Psoas muscle (tissue), 8 donors: Measurements from ENCODE around the gene SPRED1. TPM values are rescaled to one million over a fixed set of nuclear protein-coding genes. Genes with fewer than 3 reads are reported as not detected.
"Not testable (repeated sequence)": the region's sequence is repeated elsewhere in the genome, so short reads cannot be mapped to it uniquely, and the experiment has no call there.

Experiments
- ATAC-seq, 4 donors: fragments of 200-7000 bp; cut with Tn5 transposase; one replicate each; pipeline ENCODE4 v1.9.1; 2020; ENCODE audit warnings: moderate library complexity in 3 of 4, mild to moderate bottlenecking in 2 of 4
- DNase-seq, 2 donors: peaks; one replicate each; pipeline ENCODE4 v3.0.0-alpha.2; 2020
- H3K27ac ChIP-seq: fragments of 200-600 bp; one replicate; pipeline ENCODE4 v1.8.0; 2022
- H3K27me3 ChIP-seq, 3 donors: fragments of 200-600 bp in 1 of 3; one replicate each; pipeline versions ENCODE4 v1.6.1 to v1.8.0; 2013 to 2022; ENCODE audit warnings: low read length in 2 of 3, mild to moderate bottlenecking in 2 of 3, moderate library complexity in 1 of 3; ENCODE audit not compliant: insufficient read depth in 3 of 3
- H3K36me3 ChIP-seq, 2 donors: fragments of 200-600 bp in 1 of 2; one replicate each; pipeline versions ENCODE4 v1.6.1 to v1.8.0; 2013 to 2022; ENCODE audit warnings: low read depth in 1 of 2, mild to moderate bottlenecking in 1 of 2, moderate library complexity in 1 of 2; ENCODE audit not compliant: insufficient read depth in 1 of 2
- H3K4me1 ChIP-seq: fragments of 200-600 bp; one replicate; pipeline ENCODE4 v1.8.0; 2022
- H3K4me3 ChIP-seq: fragments of 200-600 bp; one replicate; pipeline ENCODE4 v1.8.0; 2022; ENCODE audit warnings: mild to moderate bottlenecking
- H3K9me3 ChIP-seq: fragments of 200-600 bp; one replicate; pipeline ENCODE4 v1.8.0; 2022
- WGBS, 3 donors: extraction: QIAGEN DNeasy Blood & Tissue Kit; methylation state at CpG; one replicate each; pipeline versions ENCODE4 v1.1.6 to v1.1.7; 2013; 5-methylcytosine and 5-hydroxymethylcytosine counted together
- intact Hi-C, 2 donors: fragments of 100-400 bp; cut with DNase I; formaldehyde crosslinking; loops; one replicate each; pipeline versions ENCODE4 v1.11.0 to v1.14.2; 2022
- polyA plus RNA-seq, 3 donors: library from polyadenylated mRNA; stranded (reverse); fragments of 200-250 nt; gene quantifications; one replicate each; pipeline ENCODE4 v1.2.3, GENCODE V29; 2013
- total RNA-seq, 4 donors: library from RNA; stranded (reverse); fragmentation: NEBNext Ultra II Directional in 2 of 4; extraction: Animal tissue kit (Norgen Biotek cat#: 25700) in 2 of 4; gene quantifications; one replicate each; pipeline versions ENCODE4 v1.2.1 to v1.2.4, GENCODE V29; 2021 to 2023
- TF ChIP-seq, protein P1 (sequence below): fragments of 200-600 bp; IDR thresholded peaks from one replicate; pipeline ENCODE4 v1.8.0; 2022; ENCODE audit warnings: antibody characterized with exemption
- donor health status: healthy with polysubstance abuse.
- donor health status: DM: no; HTN: no; CAD: no; lungs with moderate emphysema.
- donor health status: Bipolar disorder and iron deficiency.
- donor health status: healthy.
- donor health status: DM: yes; HTN: yes; CAD: no.
- donor health status: DM: no; HTN: no; CAD: no.
- donor health status: DM: no; HTN: no; CAD: no.
- donor health status: DM: yes; HTN: yes; CAD: no.

Gene SPRED1
- total and polyA plus RNA-seq, 7 donors, result 0.98 to 7.1 (median 4.2) TPM

DNA sequence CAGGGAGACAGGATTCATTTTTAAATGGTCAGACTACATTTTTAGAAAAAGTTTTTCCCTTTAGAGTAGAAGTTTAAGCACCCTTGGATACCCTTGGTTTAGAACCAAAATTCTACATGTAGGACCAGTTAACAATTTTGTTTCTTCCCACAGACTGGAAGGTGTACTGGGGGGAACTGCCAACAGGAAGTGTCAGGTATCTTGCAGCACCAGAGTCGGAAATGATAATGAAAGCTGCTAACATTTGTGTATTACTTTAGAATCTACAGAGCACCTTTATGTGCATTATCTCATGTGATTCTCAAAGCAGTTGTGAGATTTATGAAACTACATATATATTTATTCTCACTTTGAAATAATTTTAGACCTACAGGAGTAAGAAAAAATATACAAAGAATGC, 21.5 kb downstream of the SPRED1 start:
- Histone ChIP-seq H3K36me3 (no peaks in the 10 kb centered on the region), H3K27me3 (no peaks in the 10 kb centered on the region), H3K9me3 (no peaks in the 10 kb centered on the region), H3K4me1 (peaks cover 11% of the 10 kb centered on the region), H3K27ac (no peak overlapping the region), H3K4me3 (no peak overlapping the region)
- 11 to 30% (median 14%) methylated on average over 1 of the region's 1 CpG for WGBS, 3 donors
- intact Hi-C loops, result no loop called here
- no peak for ATAC-seq
- DNase-seq, result no peak
- TF ChIP-seq, protein P1, sequence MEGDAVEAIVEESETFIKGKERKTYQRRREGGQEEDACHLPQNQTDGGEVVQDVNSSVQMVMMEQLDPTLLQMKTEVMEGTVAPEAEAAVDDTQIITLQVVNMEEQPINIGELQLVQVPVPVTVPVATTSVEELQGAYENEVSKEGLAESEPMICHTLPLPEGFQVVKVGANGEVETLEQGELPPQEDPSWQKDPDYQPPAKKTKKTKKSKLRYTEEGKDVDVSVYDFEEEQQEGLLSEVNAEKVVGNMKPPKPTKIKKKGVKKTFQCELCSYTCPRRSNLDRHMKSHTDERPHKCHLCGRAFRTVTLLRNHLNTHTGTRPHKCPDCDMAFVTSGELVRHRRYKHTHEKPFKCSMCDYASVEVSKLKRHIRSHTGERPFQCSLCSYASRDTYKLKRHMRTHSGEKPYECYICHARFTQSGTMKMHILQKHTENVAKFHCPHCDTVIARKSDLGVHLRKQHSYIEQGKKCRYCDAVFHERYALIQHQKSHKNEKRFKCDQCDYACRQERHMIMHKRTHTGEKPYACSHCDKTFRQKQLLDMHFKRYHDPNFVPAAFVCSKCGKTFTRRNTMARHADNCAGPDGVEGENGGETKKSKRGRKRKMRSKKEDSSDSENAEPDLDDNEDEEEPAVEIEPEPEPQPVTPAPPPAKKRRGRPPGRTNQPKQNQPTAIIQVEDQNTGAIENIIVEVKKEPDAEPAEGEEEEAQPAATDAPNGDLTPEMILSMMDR, result no peak

DNA sequence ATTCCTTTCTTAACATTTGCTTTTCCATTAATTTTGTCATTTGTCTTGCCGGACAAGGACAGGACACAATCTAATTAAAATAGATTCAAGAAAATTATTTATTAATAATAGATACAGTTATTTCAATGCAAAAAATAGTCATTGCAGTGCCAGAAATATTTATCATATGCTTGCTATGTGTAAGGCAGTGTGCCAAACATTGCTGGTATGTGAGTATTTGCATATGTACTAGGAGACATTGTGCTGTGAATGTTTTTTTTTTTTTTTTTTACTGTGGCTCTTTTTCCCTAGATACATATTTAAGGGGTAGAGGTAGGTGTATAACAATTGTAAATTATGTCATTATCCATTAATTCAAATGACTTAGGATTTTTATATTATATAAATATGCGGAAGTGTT, 23.3 kb downstream of the SPRED1 start:
- Histone ChIP-seq H3K4me3 (no peak overlapping the region), H3K36me3 (no peaks in the 10 kb centered on the region), H3K27ac (no peak overlapping the region), H3K4me1 (peaks cover 11% of the 10 kb centered on the region), H3K9me3 (no peaks in the 10 kb centered on the region), H3K27me3 (no peaks in the 10 kb centered on the region)
- WGBS, 3 donors, result 46 to 65% (median 48%) methylated on average over 2 of the region's 2 CpGs
- TF ChIP-seq, protein P1, result no peak
- intact Hi-C loops, result no loop called here
- no peak for DNase-seq
- no peak for ATAC-seq

DNA sequence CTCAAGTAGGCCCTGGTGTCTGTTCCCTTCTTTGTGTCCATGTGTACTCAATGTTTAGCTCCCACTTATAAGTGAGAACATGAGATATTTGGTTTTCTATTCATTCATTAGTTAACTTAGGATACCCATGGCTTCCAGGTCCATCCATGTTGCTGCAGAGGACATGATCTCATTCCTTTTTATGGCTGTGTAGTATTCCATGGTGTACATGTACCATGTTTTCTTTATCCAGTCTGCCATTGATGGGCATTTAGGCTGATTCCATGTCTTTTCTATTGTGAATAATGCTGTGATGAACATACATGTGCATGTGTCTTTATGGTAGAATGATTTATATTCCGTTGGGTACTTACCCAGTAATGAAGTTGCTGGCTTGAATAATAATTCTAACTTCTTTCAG, 24.6 kb downstream of the SPRED1 start:
- DNase-seq, H3K27me3 ChIP-seq, H3K4me3 ChIP-seq, H3K27ac ChIP-seq, H3K36me3 ChIP-seq, ATAC-seq, H3K9me3 ChIP-seq, intact Hi-C loops: not testable (repeated sequence)
- H3K4me1 ChIP-seq, result peaks cover 11% of the 10 kb centered on the region
- WGBS, 3 donors, result 0 to 58% (median 3%) methylated on average over 1 of the region's 1 CpG

DNA sequence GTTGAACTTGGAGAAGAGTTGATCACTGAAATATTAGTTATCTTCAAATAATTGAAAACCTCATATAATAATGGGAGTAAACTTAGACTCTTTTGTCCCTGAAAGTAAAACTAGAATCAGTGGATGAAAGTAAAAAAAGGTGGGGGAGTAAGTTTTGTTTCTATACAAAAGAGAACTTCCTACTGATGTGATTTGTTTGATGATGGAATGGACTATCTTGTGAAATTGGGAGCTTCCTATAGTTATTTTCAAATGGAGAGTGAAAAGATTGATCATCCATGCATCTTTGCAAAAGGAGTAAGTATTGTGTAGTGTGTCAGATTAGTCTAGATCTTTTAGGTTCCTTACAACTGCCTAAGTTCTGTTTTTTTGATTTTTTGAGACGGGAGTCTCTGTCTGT, 28.4 kb downstream of the SPRED1 start:
- H3K4me1 ChIP-seq, result no peaks in the 10 kb centered on the region
- no peaks in the 10 kb centered on the region for H3K9me3 ChIP-seq
- no peak for DNase-seq
- TF ChIP-seq, protein P1, result no peak
- no peak for ATAC-seq
- WGBS, 3 donors, result 55 to 100% (median 94%) methylated on average over 1 of the region's 1 CpG
- H3K27ac ChIP-seq, result no peak overlapping the region
- intact Hi-C loops, result loop anchor here in 1 of 2 donors (10.0 kb wide), 1 partner anchor 56 kb away; no protein-coding TSS in a partner anchor
- no peak overlapping the region for H3K4me3 ChIP-seq
- H3K36me3 ChIP-seq, result no peaks in the 10 kb centered on the region
- no peaks in the 10 kb centered on the region for H3K27me3 ChIP-seq

DNA sequence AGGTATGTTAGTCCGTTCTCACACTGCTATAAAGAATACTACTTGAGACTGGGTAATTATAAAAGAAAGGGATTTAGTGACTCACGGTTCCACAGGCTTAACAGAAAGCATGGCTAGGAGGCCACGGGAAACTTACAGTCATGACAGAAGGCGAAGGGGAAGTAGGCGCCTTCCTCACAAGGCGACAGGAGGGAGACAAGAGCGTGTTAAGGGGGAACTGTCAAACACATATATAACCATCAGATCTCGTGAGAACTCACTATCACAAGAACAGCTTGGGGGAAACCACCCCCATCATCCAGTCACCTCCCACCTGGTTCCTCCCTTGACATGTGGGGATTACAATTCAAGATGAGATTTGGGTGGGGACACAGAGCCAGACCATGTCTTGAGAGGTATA, 30.4 kb downstream of the SPRED1 start:
- Histone ChIP-seq H3K27ac (no peak overlapping the region), H3K4me3 (no peak overlapping the region), H3K36me3 (no peaks in the 10 kb centered on the region), H3K4me1 (no peaks in the 10 kb centered on the region), H3K27me3 (no peaks in the 10 kb centered on the region), H3K9me3 (no peaks in the 10 kb centered on the region)
- ATAC-seq, result no peak
- no peak for DNase-seq
- TF ChIP-seq, protein P1, result no peak
- intact Hi-C loops, result loop anchor here in 1 of 2 donors (10.0 kb wide), 1 partner anchor 58 kb away; no protein-coding TSS in a partner anchor
- WGBS, 3 donors, result 77 to 82% (median 80%) methylated on average over 8 of the region's 8 CpGs
